GM19463 (cell line): ENCODE data around the gene OR2AT4.

Experiments
- ATAC-seq: cut with Tn5 transposase; IDR thresholded peaks from one replicate; pipeline ENCODE4 v1.9.1; 2021; ENCODE audit warnings: mild to moderate bottlenecking, moderate library complexity; ENCODE audit not compliant: unreplicated experiment

The OR2AT4 gene

DNA sequence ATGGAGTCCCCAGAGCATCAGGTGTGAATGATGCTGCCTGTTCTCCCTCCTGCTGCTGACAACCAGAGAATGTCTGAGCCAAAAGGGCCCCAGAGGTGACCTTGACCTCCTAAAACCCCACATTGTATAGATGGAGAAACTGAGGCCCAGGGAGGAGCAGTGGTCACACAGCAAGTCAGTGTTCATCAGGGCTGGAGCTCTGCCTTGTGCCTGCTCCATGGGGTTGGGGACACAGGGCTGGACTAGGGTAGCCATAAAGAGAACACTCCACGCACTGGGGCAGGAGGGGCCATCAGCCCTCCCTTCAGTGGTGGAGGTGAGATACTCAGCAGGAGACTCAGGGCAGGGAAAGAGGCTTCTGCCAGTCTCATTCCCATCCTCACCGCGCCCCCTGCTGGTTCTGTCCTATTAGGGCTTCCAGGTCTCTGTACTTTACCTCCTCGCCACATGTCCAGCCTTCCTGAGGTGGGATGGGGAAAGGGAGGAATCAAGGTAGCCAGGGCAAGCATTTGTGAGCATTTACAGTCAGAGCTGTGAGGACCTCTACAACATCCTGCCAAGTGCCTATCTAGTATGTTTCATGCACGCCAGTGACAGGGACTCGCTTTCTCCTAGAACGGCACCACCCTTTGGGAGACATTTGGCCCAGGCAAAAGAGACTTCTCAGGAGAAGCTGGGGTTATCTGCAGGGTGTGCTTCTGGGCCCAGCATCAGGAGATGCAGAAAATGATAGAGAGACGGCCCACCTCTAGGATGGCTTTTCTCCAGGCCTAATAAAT lies 64.7 kb downstream of the OR2AT4 start:
- peak; percentile 42 for ATAC-seq
